IPS DF 6.9 (cell line): ENCODE results near the gene NPPC.

Source experiments
- DNase-seq: peaks from one replicate; pipeline ENCODE4 v3.0.0-alpha.2; 2013; ENCODE audit warnings: low read depth, low spot score
- H3K27ac ChIP-seq: one replicate; pipeline ENCODE4 v1.5.1; 2013; ENCODE audit warnings: low read length, control low read depth
- H3K27me3 ChIP-seq: 2 replicates; pipeline ENCODE4 v1.6.1; 2013; ENCODE audit warnings: mild to moderate bottlenecking, low read length; ENCODE audit not compliant: control insufficient read depth, insufficient read depth
- H3K36me3 ChIP-seq: 2 replicates; pipeline ENCODE4 v1.6.1; 2013; ENCODE audit warnings: low read length; ENCODE audit not compliant: control insufficient read depth, insufficient read depth
- H3K4me1 ChIP-seq: 2 replicates; pipeline ENCODE4 v1.6.1; 2013; ENCODE audit warnings: low read length; ENCODE audit not compliant: control insufficient read depth, insufficient read depth
- H3K4me3 ChIP-seq: 2 replicates; pipeline ENCODE4 v1.5.1; 2013; ENCODE audit warnings: mild to moderate bottlenecking, low read length
- H3K9me3 ChIP-seq: 2 replicates; pipeline ENCODE4 v1.6.1; 2013; ENCODE audit warnings: low read length, inconsistent platforms; ENCODE audit not compliant: control insufficient read depth, insufficient read depth
- WGBS: extraction: QIAGEN DNeasy Blood & Tissue Kit; methylation state at CpG from one replicate; pipeline ENCODE4 v1.1.7; 2013; ENCODE audit warnings: mixed read lengths, missing lambda C conversion rate; ENCODE audit not compliant: insufficient read length, insufficient coverage; 5-methylcytosine and 5-hydroxymethylcytosine counted together

Gene NPPC

GRCh38 chr2:231926180-231926741, at the start of gene NPPC:
TSS of gene NPPC (minus strand) at chr2:231926396. CDS start at chr2:231926249, 147 bp downstream.
- no peak for DNase-seq
- Histone ChIP-seq H3K27me3 (peaks cover 23% of the 10 kb centered on the region), H3K27ac (no peak within 1 kb of the TSS), H3K9me3 (no peaks in the 10 kb centered on the region), H3K4me1 (peaks cover 9% of the 10 kb centered on the region; the same call in 1 of the 2 replicates), H3K4me3 (peak within 1 kb of the TSS; percentile 27), H3K36me3 (no peaks in the 10 kb centered on the region)
- WGBS = no CpG with 5 or more reads among the region's 54 CpGs

- no peak overlapping the region for H3K4me3 ChIP-seq
- WGBS = no CpG with 5 or more reads among the region's 2 CpGs
- no peak for DNase-seq
- no peaks in the 10 kb centered on the region for H3K36me3 ChIP-seq
- no peaks in the 10 kb centered on the region for H3K27me3 ChIP-seq
- H3K27ac ChIP-seq = no peak overlapping the region
- no peaks in the 10 kb centered on the region for H3K9me3 ChIP-seq
- no peaks in the 10 kb centered on the region for H3K4me1 ChIP-seq
These were observed 48.8 kb upstream of the NPPC start for GRCh38 chr2:231975001-231975400.

- no CpG with 5 or more reads among the region's 3 CpGs for WGBS
- H3K4me1 ChIP-seq = no peaks in the 10 kb centered on the region
These were observed 44.3 kb upstream of the NPPC start for GRCh38 chr2:231970461-231970860.

GRCh38 chr2:231968820-231969219, 42.6 kb upstream of the NPPC start:
- no peaks in the 10 kb centered on the region for H3K4me1 ChIP-seq
- no peaks in the 10 kb centered on the region for H3K36me3 ChIP-seq
- no peaks in the 10 kb centered on the region; the same call in 1 of the 2 replicates for H3K9me3 ChIP-seq
- H3K4me3 ChIP-seq = no peak overlapping the region
- no peak for DNase-seq
- H3K27me3 ChIP-seq = no peaks in the 10 kb centered on the region
- H3K27ac ChIP-seq = no peak overlapping the region
- no CpG with 5 or more reads among the region's 6 CpGs for WGBS

More at GRCh38 chr2:231970461-231970860, 44.3 kb upstream of the NPPC start:
- no peaks in the 10 kb centered on the region for H3K36me3 ChIP-seq
- no peak for DNase-seq
- no peaks in the 10 kb centered on the region for H3K27me3 ChIP-seq
- H3K9me3 ChIP-seq = no peaks in the 10 kb centered on the region; the same call in 1 of the 2 replicates
- no peak overlapping the region for H3K27ac ChIP-seq
- no peak overlapping the region for H3K4me3 ChIP-seq

- 100% methylated on average over 1 of the region's 4 CpGs for WGBS
- Histone ChIP-seq H3K4me1 (no peaks in the 10 kb centered on the region), H3K9me3 (no peaks in the 10 kb centered on the region; the same call in 1 of the 2 replicates), H3K27ac (no peak overlapping the region), H3K27me3 (no peaks in the 10 kb centered on the region), H3K4me3 (no peak overlapping the region), H3K36me3 (no peaks in the 10 kb centered on the region)
- DNase-seq = no peak
These were observed 40.7 kb upstream of the NPPC start for GRCh38 chr2:231966886-231967285.

- Histone ChIP-seq H3K4me3 (no peak overlapping the region), H3K27me3 (no peaks in the 10 kb centered on the region), H3K36me3 (no peaks in the 10 kb centered on the region), H3K27ac (no peak overlapping the region), H3K9me3 (no peaks in the 10 kb centered on the region; the same call in 1 of the 2 replicates), H3K4me1 (peaks cover 2% of the 10 kb centered on the region; the same call in 1 of the 2 replicates)
- WGBS = no CpG with 5 or more reads among the region's 1 CpG
- DNase-seq = no peak
These were observed 38.9 kb upstream of the NPPC start for GRCh38 chr2:231965102-231965501.

GRCh38 chr2:231961349-231962166, 35.4 kb upstream of the NPPC start, which contains the start of gene DIS3L2:
TSS of gene DIS3L2 (plus strand) at chr2:231961713. CDS start at chr2:232014928, 53,215 bp downstream.
- Histone ChIP-seq H3K36me3 (no peaks in the 10 kb centered on the region), H3K27me3 (no peaks in the 10 kb centered on the region), H3K27ac (no peak within 1 kb of the TSS), H3K9me3 (no peaks in the 10 kb centered on the region), H3K4me3 (peak within 1 kb of the TSS; percentile 88), H3K4me1 (peaks cover 2% of the 10 kb centered on the region; the same call in 1 of the 2 replicates)
- DNase-seq = peak; percentile 45
- no CpG with 5 or more reads among the region's 83 CpGs for WGBS

GRCh38 chr2:231960810-231961348, 34.7 kb upstream of the NPPC start:
- DNase-seq = no peak
- Histone ChIP-seq H3K27ac (no peak overlapping the region), H3K36me3 (no peaks in the 10 kb centered on the region), H3K27me3 (no peaks in the 10 kb centered on the region), H3K4me1 (peaks cover 2% of the 10 kb centered on the region; the same call in 1 of the 2 replicates), H3K9me3 (no peaks in the 10 kb centered on the region), H3K4me3 (peak overlapping the region; percentile 88)
- no CpG with 5 or more reads among the region's 18 CpGs for WGBS

GRCh38 chr2:231957913-231958763, 31.9 kb upstream of the NPPC start:
- Histone ChIP-seq H3K9me3 (no peaks in the 10 kb centered on the region), H3K4me1 (peaks cover 2% of the 10 kb centered on the region; the same call in 1 of the 2 replicates), H3K27me3 (no peaks in the 10 kb centered on the region), H3K36me3 (no peaks in the 10 kb centered on the region), H3K4me3 (no peak overlapping the region), H3K27ac (no peak overlapping the region)
- no CpG with 5 or more reads among the region's 4 CpGs for WGBS
- no peak for DNase-seq
